ENCODE measurements around the gene HOXC12.

The HOXC12 gene

DNA sequence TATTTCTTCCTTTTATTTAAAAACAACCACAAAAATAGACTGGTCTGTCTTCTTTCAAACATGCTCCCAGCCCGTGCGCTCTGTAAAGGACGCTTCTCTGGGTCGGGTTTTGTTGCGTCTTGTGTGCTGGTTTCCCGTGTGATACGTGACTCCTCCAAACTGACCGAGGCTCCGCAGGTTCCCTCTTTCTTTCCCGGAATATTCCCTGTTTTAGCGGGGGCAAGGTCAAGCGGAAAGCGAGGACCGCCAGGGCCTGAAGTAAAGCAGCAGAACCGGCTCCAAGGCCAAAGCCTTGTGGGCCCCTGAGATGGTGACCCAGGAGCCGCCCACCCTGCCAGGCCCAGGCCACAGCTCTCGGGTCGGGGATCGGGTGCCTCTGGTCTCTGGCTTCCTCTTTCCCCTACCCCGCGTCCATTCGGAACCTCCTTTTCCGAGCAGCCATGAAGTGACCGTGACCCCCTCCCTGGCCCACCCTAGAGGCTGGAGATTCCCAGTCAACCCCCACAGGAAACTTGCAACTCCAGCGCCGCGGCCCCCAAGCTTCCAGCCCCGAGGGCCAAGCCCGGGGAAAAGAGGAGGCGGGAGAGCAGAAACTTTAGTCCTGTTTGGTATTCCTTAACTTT lies 29.4 kb downstream of the HOXC12 start:
- Histone ChIP-seq H3K9me3 (ENCODE audit: insufficient read depth, low read length) (no peaks in the 10 kb centered on the region), H3K4me2 (ENCODE audit: low read length) (peak overlapping the region; percentile 85), H3K4me3 (ENCODE audit: low read length) (peak overlapping the region; percentile 77), H3K27me3 (ENCODE audit: low read depth, low read length) (no peaks in the 10 kb centered on the region), H4K20me1 (ENCODE audit: insufficient read depth, low read length) (no peaks in the 10 kb centered on the region), H3K36me3 (replicated peaks; ENCODE audit: low read depth, low read length) (no peaks in the 10 kb centered on the region), H3K79me2 (ENCODE audit: low read length) (no peaks in the 10 kb centered on the region), H3K4me1 (ENCODE audit: low read length) (peaks cover 59% of the 10 kb centered on the region), H3K27ac (ENCODE audit: low read length) (no peak overlapping the region), H2AFZ (ENCODE audit: low read depth, low read length) (peak overlapping the region; percentile 68; the same call in 1 of the 2 replicates), H3K9ac (ENCODE audit: low read length) (peak overlapping the region; percentile 65)
- TF ChIP-seq, protein P1, sequence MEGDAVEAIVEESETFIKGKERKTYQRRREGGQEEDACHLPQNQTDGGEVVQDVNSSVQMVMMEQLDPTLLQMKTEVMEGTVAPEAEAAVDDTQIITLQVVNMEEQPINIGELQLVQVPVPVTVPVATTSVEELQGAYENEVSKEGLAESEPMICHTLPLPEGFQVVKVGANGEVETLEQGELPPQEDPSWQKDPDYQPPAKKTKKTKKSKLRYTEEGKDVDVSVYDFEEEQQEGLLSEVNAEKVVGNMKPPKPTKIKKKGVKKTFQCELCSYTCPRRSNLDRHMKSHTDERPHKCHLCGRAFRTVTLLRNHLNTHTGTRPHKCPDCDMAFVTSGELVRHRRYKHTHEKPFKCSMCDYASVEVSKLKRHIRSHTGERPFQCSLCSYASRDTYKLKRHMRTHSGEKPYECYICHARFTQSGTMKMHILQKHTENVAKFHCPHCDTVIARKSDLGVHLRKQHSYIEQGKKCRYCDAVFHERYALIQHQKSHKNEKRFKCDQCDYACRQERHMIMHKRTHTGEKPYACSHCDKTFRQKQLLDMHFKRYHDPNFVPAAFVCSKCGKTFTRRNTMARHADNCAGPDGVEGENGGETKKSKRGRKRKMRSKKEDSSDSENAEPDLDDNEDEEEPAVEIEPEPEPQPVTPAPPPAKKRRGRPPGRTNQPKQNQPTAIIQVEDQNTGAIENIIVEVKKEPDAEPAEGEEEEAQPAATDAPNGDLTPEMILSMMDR (IDR thresholded peaks at IDR 0.05; ENCODE audit: low read depth, low read length) = no peak
- TF ChIP-seq EZH2phosphoT487 (IDR thresholded peaks at IDR 0.05; ENCODE audit: low read depth) = no peak

DNA sequence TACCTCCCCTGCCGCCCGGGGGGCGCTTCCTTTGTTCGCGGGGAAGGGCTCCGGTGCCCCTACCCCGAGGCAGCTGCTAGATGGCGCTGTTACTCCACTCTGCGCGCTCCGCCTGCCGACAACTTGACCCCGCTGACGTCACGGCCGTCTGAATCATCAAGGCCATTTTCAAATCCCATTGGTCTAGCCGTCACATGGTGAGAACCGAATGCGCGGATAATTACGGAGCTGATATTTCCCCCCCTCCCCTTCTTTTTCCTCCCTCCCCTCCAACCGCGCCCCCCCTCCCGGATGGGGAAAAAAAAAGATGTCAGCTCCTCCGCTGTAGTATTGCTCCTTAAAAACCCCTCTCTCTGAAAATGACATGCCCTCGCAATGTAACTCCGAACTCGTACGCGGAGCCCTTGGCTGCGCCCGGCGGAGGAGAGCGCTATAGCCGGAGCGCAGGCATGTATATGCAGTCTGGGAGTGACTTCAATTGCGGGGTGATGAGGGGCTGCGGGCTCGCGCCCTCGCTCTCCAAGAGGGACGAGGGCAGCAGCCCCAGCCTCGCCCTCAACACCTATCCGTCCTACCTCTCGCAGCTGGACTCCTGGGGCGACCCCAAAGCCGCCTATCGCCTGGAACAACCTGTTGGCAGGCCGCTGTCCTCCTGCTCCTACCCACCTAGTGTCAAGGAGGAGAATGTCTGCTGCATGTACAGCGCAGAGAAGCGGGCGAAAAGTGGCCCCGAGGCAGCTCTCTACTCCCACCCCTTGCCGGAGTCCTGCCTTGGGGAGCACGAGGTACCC lies 30.4 kb downstream of the HOXC12 start, which contains the start of gene HOXC10:
Gene HOXC10, plus strand, starts transcription at position 246 of the 791 bp plus-strand sequence. Its CDS starts 114 bp downstream, at position 360.
- no peaks in the 10 kb centered on the region for H3K79me2 ChIP-seq (ENCODE audit: low read length)

DNA sequence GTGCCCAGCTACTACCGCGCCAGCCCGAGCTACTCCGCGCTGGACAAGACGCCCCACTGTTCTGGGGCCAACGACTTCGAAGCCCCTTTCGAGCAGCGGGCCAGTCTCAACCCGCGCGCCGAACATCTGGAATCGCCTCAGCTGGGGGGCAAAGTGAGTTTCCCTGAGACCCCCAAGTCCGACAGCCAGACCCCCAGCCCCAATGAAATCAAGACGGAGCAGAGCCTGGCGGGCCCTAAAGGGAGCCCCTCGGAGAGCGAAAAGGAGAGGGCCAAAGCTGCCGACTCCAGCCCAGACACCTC lies 30.9 kb downstream of the HOXC12 start:
- Histone ChIP-seq H3K79me2 (ENCODE audit: low read length) (no peaks in the 10 kb centered on the region), H3K36me3 (replicated peaks; ENCODE audit: low read depth, low read length) (no peaks in the 10 kb centered on the region), H4K20me1 (ENCODE audit: insufficient read depth, low read length) (no peaks in the 10 kb centered on the region), H3K27me3 (ENCODE audit: low read depth, low read length) (0 out of 2 replicates have a peak, but pooled peaks cover 2% of the 10 kb centered on the region), H3K27ac (ENCODE audit: low read length) (no peak overlapping the region), H3K4me2 (ENCODE audit: low read length) (no peak overlapping the region), H2AFZ (ENCODE audit: low read depth, low read length) (no peak overlapping the region), H3K4me1 (ENCODE audit: low read length) (peaks cover 61% of the 10 kb centered on the region), H3K9ac (ENCODE audit: low read length) (no peak overlapping the region), H3K9me3 (ENCODE audit: insufficient read depth, low read length) (no peaks in the 10 kb centered on the region), H3K4me3 (ENCODE audit: low read length) (no peak overlapping the region)
- TF ChIP-seq EZH2phosphoT487 (IDR thresholded peaks at IDR 0.05; ENCODE audit: low read depth) = no peak

More for the DNA sequence above, 30.4 kb downstream of the HOXC12 start, which contains the start of gene HOXC10:
- Histone ChIP-seq H3K4me3 (ENCODE audit: low read length) (peak within 1 kb of the TSS; percentile 77), H3K9me3 (ENCODE audit: insufficient read depth, low read length) (no peaks in the 10 kb centered on the region), H3K27me3 (ENCODE audit: low read depth, low read length) (no peaks in the 10 kb centered on the region), H4K20me1 (ENCODE audit: insufficient read depth, low read length) (no peaks in the 10 kb centered on the region), H3K27ac (ENCODE audit: low read length) (no peak within 1 kb of the TSS), H2AFZ (ENCODE audit: low read depth, low read length) (peak within 1 kb of the TSS; percentile 86), H3K4me1 (ENCODE audit: low read length) (peaks cover 61% of the 10 kb centered on the region), H3K36me3 (replicated peaks; ENCODE audit: low read depth, low read length) (no peaks in the 10 kb centered on the region), H3K9ac (ENCODE audit: low read length) (peak within 1 kb of the TSS; percentile 65), H3K4me2 (ENCODE audit: low read length) (peak within 1 kb of the TSS; percentile 92)
- no peak for TF ChIP-seq EZH2phosphoT487 (IDR thresholded peaks at IDR 0.05; ENCODE audit: low read depth)
- TF ChIP-seq, protein P1 (IDR thresholded peaks at IDR 0.05; ENCODE audit: low read depth, low read length) = peak; percentile 77

DNA sequence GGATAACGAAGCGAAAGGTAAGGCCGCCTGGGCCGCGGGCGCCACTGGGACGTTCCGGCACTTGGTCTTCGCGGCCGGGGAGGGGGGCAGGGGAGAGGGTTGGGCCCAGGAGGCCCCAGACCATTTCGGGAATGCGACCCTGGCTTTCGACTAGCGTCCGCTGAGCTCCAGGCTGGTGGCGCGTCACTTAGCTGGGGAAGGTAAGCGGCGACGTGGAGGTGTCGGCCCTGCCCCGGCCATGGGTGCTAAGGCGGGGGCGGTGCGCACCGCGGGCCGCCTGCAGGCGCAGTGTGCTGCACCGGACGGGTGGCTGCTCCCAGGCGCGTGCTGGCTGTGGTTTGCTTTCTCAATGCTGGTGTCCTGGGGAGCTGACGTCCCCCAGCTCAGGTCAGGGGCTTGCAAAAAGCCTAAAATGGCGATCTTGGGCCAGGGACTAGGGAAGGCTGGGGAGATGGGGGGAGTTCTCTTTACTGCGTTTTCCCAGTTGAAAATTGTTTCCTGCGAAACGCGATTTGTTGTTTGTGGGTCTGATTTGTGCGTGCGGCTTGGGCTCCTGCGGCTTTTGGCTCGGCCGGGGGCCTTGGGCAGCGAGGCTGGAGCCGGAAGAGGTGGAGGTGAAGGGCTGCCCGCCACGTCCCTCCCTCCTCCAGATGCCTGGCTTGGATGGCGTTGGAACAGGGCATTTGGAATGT lies 31.4 kb downstream of the HOXC12 start:
- H3K27ac ChIP-seq (ENCODE audit: low read length) = no peak overlapping the region
- peaks cover 61% of the 10 kb centered on the region for H3K4me1 ChIP-seq (ENCODE audit: low read length)
- H2AFZ ChIP-seq (ENCODE audit: low read depth, low read length) = no peak overlapping the region
- no peaks in the 10 kb centered on the region for H3K79me2 ChIP-seq (ENCODE audit: low read length)
- TF ChIP-seq, protein P1 (IDR thresholded peaks at IDR 0.05; ENCODE audit: low read depth, low read length) = no peak
- H3K9me3 ChIP-seq (ENCODE audit: insufficient read depth, low read length) = no peaks in the 10 kb centered on the region
- no peak overlapping the region for H3K4me3 ChIP-seq (ENCODE audit: low read length)
- H3K9ac ChIP-seq (ENCODE audit: low read length) = no peak overlapping the region
- H3K4me2 ChIP-seq (ENCODE audit: low read length) = no peak overlapping the region
- H3K36me3 ChIP-seq (replicated peaks; ENCODE audit: low read depth, low read length) = no peaks in the 10 kb centered on the region
- H3K27me3 ChIP-seq (ENCODE audit: low read depth, low read length) = 0 out of 2 replicates have a peak, but pooled peaks cover 7% of the 10 kb centered on the region
- no peaks in the 10 kb centered on the region for H4K20me1 ChIP-seq (ENCODE audit: insufficient read depth, low read length)

Data from OCI-LY3 (cell line).